Measurements from ENCODE around the gene VPS8.

Gene VPS8

GRCh38 chr3:184769382-184770170 is 42.4 kb upstream of the VPS8 start:
- no peak for DNase-seq (ENCODE audit: low read depth)

DNA sequence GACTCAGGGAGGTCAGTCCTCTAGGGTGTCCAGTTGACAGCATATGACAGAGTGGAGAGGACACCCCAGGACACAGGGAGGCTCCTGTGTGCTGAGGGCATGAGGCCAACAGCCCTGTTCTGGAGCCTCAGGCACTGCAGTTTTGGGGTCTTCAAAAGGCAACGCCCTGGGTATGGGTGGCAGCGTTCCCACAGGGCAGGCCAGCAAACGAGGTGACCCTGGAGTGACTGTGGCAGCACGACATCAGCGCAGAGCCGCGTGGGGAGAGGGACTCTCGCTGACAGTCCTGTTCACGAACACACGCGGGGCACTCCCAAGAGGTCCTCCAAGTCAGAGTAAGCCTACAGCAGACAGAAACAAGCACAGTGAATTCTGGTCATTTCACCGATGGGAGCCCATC is 41.4 kb upstream of the VPS8 start:
- no peak overlapping the region for H3K4me3 ChIP-seq (ENCODE audit: low read depth, low read length)
- TF ChIP-seq, protein P1, sequence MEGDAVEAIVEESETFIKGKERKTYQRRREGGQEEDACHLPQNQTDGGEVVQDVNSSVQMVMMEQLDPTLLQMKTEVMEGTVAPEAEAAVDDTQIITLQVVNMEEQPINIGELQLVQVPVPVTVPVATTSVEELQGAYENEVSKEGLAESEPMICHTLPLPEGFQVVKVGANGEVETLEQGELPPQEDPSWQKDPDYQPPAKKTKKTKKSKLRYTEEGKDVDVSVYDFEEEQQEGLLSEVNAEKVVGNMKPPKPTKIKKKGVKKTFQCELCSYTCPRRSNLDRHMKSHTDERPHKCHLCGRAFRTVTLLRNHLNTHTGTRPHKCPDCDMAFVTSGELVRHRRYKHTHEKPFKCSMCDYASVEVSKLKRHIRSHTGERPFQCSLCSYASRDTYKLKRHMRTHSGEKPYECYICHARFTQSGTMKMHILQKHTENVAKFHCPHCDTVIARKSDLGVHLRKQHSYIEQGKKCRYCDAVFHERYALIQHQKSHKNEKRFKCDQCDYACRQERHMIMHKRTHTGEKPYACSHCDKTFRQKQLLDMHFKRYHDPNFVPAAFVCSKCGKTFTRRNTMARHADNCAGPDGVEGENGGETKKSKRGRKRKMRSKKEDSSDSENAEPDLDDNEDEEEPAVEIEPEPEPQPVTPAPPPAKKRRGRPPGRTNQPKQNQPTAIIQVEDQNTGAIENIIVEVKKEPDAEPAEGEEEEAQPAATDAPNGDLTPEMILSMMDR (IDR thresholded peaks at IDR 0.05; ENCODE audit: low read depth, low read length, missing control alignments) = no peak
- no peak for DNase-seq (ENCODE audit: low read depth)

More at GRCh38 chr3:184769382-184770170, 42.4 kb upstream of the VPS8 start:
- H3K4me3 ChIP-seq (ENCODE audit: low read depth, low read length) = no peak overlapping the region
- TF ChIP-seq, protein P1 (IDR thresholded peaks at IDR 0.05; ENCODE audit: low read depth, low read length, missing control alignments) = no peak

- H3K4me3 ChIP-seq (ENCODE audit: low read depth, low read length) = no peak overlapping the region
- DNase-seq (ENCODE audit: low read depth) = no peak
- TF ChIP-seq, protein P1 (IDR thresholded peaks at IDR 0.05; ENCODE audit: low read depth, low read length, missing control alignments) = no peak
Measured at GRCh38 chr3:184771301-184772127, 40.5 kb upstream of the VPS8 start.

- TF ChIP-seq, protein P1 (IDR thresholded peaks at IDR 0.05; ENCODE audit: low read depth, low read length, missing control alignments) = no peak
- no peak for DNase-seq (ENCODE audit: low read depth)
- no peak overlapping the region for H3K4me3 ChIP-seq (ENCODE audit: low read depth, low read length)
Measured at GRCh38 chr3:184772667-184773272, 39.2 kb upstream of the VPS8 start.

DNA sequence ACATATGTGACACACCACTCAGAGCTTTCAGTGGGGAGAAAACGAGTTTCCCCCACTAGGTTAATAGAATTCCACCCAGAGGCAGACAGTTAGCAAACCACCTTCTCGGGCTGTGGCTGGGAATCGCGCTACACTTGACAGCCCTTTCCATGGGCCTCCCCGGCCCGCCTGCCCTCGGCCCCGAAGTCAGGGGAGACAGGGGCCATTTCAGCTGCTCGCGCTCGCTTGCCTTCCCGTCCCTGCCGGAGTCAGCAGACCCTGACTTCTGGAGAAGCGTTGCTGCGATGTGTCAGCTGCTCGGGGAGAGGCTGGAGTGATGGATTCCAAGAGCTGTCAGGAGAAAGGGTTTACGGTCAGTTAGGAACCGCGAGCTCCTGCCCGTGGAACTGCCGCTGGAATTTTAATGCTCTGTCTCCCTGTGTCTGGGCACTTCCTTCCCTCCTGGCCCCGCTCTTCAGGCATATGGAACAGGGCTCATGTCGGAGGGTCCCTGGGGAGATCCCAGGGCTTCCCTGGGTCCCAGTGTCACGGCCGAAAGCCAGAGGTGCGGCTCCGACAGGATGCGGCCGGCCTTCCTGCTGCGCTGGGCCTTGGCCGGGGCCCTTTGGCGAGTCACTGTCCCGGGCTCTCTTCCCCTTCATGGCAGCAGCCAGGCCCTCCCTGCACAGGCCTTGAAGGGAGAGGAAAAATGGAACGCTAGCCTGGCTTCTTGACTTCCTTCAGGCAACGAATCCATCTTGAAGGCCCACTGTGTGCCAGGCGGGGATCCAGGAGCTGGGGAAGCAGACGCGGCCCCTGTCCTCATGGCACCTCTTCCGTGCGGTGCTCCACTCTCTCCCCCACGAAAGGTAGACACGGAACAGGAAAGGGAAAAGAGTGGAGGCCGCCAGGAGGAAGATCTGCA is 38.4 kb upstream of the VPS8 start:
- no peak for DNase-seq (ENCODE audit: low read depth)
- TF ChIP-seq, protein P1 (IDR thresholded peaks at IDR 0.05; ENCODE audit: low read depth, low read length, missing control alignments) = no peak
- H3K4me3 ChIP-seq (ENCODE audit: low read depth, low read length) = no peak overlapping the region

GRCh38 chr3:184776916-184777315 is 35.0 kb upstream of the VPS8 start:
- TF ChIP-seq, protein P1 (IDR thresholded peaks at IDR 0.05; ENCODE audit: low read depth, low read length, missing control alignments) = no peak
- no peak overlapping the region for H3K4me3 ChIP-seq (ENCODE audit: low read depth, low read length)
- DNase-seq (ENCODE audit: low read depth) = no peak

Data from GM12864 (cell line).